Mucosa of rectum (tissue), 2 donors: ENCODE results near the gene IL23R.

Experiments used
- H3K27ac ChIP-seq, 2 donors: one replicate each; pipeline ENCODE4 v1.7.0; 2013; ENCODE audit warnings: inconsistent platforms in 2 of 2, low read depth in 2 of 2, low read length in 2 of 2
- H3K27me3 ChIP-seq, 2 donors: one replicate each; pipeline ENCODE4 v1.7.0; 2013; ENCODE audit warnings: low read length in 2 of 2; ENCODE audit not compliant: control insufficient read depth in 2 of 2, insufficient read depth in 2 of 2
- H3K36me3 ChIP-seq, 2 donors: one replicate each; pipeline ENCODE4 v1.7.0; 2013; ENCODE audit warnings: low read length in 2 of 2; ENCODE audit not compliant: control insufficient read depth in 2 of 2, insufficient read depth in 2 of 2
- H3K4me1 ChIP-seq, 2 donors: one replicate each; pipeline ENCODE4 v1.7.0; 2013; ENCODE audit warnings: low read length in 2 of 2, mild to moderate bottlenecking in 1 of 2; ENCODE audit not compliant: control insufficient read depth in 2 of 2, insufficient read depth in 2 of 2
- H3K4me3 ChIP-seq, 2 donors: one replicate each; pipeline ENCODE4 v1.7.0; 2013; ENCODE audit warnings: low read length in 2 of 2
- H3K9ac ChIP-seq, 2 donors: one replicate each; pipeline ENCODE4 v1.7.0; 2013; ENCODE audit warnings: low read length in 2 of 2, low read depth in 1 of 2, mild to moderate bottlenecking in 1 of 2
- H3K9me3 ChIP-seq, 2 donors: one replicate each; pipeline ENCODE4 v1.7.0; 2013; ENCODE audit warnings: low read length in 2 of 2; ENCODE audit not compliant: control insufficient read depth in 2 of 2
- donor health status: healthy.
- donor health status: Normal muscosa, but diverticular disease.

IL23R gene

DNA sequence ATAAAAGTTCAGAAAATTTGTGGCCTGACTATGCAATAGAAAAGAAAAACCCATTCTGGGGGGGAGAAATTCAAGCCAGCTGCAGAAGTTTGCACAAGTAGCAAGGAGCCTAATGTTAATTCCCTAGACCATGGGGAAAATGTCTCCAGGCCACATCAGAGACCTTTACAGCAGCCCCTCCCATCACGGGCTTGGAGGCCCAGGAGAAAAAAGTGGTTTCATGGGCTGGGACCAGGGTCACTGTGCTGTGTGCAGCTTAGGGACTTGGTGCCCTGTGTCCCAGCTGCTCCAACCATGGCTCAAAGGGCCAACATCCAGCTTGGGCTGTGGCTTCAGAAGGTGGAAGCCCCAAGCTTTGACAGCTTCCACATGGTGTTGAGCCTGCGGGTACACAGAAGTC lies 42.0 kb downstream of the IL23R start:
- Histone ChIP-seq H3K4me1 (no peaks in the 10 kb centered on the region), H3K27me3 (no peaks in the 10 kb centered on the region), H3K9ac (no peak overlapping the region), H3K9me3 (no peaks in the 10 kb centered on the region), H3K4me3 (no peak overlapping the region), H3K27ac (no peak overlapping the region), H3K36me3 (no peaks in the 10 kb centered on the region)

DNA sequence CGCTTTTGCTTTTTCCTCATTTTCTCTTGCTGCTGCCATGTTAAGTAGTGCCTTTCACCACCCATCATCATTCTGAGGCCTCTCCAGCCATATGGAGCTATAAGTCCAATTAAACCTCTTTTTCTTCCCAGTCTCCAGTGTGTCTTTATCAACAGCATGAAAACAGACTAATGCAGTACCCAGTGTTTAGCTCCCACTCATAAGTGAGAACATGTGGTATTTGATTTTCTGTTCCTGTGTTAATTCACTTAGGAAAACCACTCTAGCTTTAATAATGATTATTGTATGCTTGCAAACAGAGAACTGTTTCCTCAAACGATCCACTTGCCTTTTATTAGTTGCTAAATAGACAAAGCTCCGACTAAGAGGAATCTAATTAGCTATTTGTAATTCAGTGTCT lies 43.3 kb downstream of the IL23R start:
- Histone ChIP-seq H3K27ac (no peak overlapping the region), H3K9ac (no peak overlapping the region), H3K27me3 (no peaks in the 10 kb centered on the region), H3K9me3 (no peaks in the 10 kb centered on the region), H3K4me1 (no peaks in the 10 kb centered on the region), H3K4me3 (no peak overlapping the region), H3K36me3 (no peaks in the 10 kb centered on the region)

DNA sequence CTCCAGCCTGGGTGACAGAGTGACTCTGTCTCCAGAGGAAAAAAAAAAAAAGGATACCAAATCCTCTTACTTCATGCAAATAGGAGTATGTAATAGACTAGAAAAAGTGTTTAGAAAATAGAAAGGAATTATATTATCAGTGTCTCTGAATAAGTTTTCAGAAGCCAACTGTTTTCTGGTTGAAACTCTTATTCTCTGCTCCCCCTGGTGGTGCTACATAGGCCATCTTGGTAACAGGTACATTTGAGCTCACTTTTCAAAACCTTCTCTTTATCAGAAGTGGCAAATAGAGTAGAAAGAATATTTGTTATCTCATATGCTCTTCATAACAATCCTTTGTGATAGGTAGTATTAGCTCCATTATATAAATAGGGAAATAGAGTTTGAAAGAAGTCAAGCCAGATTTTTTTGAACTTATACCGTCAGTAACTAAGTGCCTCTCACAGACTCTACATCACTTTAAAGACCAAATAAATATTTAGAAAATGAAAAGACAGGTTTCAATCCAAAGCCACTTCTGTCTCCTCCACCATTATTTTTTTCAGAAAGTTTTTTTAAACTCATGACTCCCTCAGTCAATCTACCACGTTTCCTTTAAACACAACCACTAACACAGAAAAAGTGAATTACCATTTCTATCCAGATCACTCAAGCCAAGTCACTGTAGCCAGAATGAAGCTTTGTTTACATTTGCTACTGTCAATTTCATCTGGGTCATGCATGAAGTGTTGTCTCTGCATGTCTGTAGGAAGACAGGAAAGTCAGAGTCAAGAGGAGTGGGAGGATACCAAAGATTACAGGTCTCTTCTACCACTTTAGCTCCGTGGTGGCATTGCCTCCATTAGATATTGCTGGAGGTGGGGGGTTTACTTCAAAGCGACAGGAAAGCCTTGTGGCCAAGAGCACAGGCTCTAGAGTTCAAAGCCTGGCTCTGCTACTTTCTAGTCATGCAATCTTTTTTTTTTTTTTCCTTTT lies 45.6 kb downstream of the IL23R start:
- Histone ChIP-seq H3K36me3 (no peaks in the 10 kb centered on the region), H3K9me3 (no peaks in the 10 kb centered on the region), H3K27me3 (no peaks in the 10 kb centered on the region), H3K9ac (no peak overlapping the region), H3K27ac (no peak overlapping the region), H3K4me3 (no peak overlapping the region), H3K4me1 (no peaks in the 10 kb centered on the region)

DNA sequence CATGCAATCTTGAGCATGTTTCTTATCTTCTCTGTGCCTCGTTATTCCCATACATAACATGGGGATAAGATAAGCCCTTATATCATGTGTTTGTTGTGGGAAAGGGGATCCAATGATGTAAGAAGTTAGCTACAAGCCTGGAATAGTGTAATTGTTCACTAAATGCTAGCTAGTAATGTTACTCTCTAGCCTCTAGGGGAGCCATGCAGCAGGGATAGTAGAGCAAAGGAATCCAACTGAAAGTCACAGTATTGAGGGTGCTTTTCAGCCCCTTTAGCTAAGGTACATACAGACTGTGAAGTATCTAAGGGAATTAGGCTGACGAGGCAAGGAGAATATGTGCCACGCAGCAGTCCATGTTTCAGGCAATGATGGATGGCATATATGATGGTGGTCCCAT lies 46.9 kb downstream of the IL23R start:
- H3K36me3 ChIP-seq = no peaks in the 10 kb centered on the region
- no peak overlapping the region for H3K4me3 ChIP-seq
- no peaks in the 10 kb centered on the region for H3K27me3 ChIP-seq

DNA sequence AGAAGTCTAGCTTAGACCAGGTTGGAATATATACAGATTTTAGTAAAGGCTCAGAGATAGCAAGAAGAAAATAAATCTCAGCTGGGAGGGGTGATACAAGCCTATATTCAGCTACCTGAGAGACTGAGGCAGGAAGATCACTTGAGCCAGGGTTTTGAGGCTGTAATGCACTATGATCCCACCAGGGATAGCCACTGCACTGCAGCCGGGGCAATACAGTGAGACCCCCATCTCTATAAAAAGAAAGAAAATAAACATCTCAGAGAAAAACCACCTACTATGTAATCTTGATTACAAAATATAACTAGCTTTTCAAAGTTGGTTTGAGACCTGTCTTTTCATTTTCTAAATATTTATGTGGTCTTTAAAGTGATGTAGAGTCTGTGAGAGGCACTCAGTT lies 47.7 kb downstream of the IL23R start:
- no peaks in the 10 kb centered on the region for H3K27me3 ChIP-seq
- no peak overlapping the region for H3K4me3 ChIP-seq
- no peaks in the 10 kb centered on the region for H3K36me3 ChIP-seq
- no peak overlapping the region for H3K27ac ChIP-seq
- H3K4me1 ChIP-seq = no peaks in the 10 kb centered on the region
- no peaks in the 10 kb centered on the region for H3K9me3 ChIP-seq
- no peak overlapping the region for H3K9ac ChIP-seq

More for the DNA sequence above, 46.9 kb downstream of the IL23R start:
- no peaks in the 10 kb centered on the region for H3K9me3 ChIP-seq
- no peak overlapping the region for H3K9ac ChIP-seq
- no peaks in the 10 kb centered on the region for H3K4me1 ChIP-seq
- no peak overlapping the region for H3K27ac ChIP-seq

DNA sequence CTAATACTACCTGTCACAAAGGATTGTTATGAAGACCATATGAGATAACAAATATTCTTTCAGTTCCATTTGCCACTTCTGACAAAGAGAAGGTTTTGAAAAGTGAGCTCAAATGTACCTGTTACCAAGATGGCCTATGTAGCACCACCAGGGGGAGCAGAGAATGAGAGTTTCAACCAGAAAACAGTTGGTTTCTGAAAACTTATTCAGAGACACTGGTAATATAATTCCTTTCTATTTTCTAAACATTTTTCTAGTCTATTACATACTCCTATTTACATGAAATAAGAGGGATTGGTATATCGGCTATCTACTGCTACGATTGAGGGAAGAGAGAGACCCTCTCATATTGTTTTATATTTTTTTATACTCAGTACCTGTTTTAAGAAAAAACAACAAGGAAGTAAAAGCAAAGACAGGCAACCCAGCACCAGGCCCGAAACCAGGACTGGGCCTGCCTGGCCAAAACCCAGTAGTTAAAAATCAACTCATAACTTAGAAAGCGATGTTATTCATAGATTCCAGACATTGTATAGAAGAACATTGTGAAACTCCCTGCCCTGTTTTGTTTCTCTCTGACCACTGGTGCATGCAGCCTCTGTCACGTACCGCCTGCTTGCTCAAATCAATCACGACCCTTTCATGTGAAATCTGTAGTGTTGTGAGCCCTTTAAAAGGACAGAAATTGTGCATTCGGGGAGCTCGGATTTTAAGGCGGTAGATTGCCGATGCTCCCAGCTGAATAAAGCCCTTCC lies 48.3 kb downstream of the IL23R start:
- Histone ChIP-seq H3K36me3 (no peaks in the 10 kb centered on the region), H3K27ac (no peak overlapping the region), H3K4me3 (no peak overlapping the region), H3K9me3 (no peaks in the 10 kb centered on the region), H3K9ac (no peak overlapping the region), H3K4me1 (no peaks in the 10 kb centered on the region), H3K27me3 (no peaks in the 10 kb centered on the region)

DNA sequence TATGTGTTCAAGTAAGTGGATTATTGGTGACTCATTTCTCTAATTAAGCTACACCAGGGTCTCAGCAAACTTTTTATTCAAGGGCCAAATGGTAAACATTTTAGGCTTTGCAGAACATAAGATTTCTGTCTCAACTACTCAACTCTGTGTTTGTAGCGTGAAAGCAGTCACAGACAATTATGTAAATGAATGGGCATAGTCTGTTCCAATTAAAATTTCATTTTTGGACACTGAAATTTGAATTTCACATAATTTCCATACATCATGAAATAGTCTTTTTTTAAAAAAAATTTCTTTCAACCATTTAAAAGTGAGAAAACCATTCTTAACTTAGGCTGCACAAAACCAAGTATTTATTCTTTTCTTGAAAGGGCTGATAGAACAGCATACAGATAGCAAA lies 50.1 kb downstream of the IL23R start:
- H3K9me3 ChIP-seq = no peaks in the 10 kb centered on the region
- H3K27me3 ChIP-seq = no peaks in the 10 kb centered on the region
- no peaks in the 10 kb centered on the region for H3K4me1 ChIP-seq
- H3K27ac ChIP-seq = no peak overlapping the region
- H3K9ac ChIP-seq = no peak overlapping the region
- no peaks in the 10 kb centered on the region for H3K36me3 ChIP-seq
- H3K4me3 ChIP-seq = no peak overlapping the region

DNA sequence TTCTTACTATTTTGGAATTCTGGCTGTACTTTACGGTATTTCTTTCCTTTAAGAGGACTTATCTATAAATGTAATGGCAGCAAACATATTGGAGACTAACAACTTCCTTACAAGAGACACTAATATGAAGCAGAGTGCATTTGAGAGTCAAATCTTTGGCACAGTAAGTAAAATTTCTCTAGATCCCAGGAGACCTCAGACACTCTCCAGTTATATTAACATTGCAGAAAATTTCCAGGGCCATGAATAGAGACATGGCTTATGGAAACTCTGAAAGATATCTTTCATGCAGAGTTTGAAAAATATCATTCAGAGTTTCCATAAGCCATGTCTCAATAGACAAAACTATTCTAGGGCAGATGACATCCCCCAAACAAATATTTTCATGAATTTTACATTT lies 51.2 kb downstream of the IL23R start:
- Histone ChIP-seq H3K4me1 (no peaks in the 10 kb centered on the region), H3K36me3 (no peaks in the 10 kb centered on the region), H3K4me3 (no peak overlapping the region), H3K27me3 (no peaks in the 10 kb centered on the region), H3K9me3 (no peaks in the 10 kb centered on the region), H3K27ac (no peak overlapping the region), H3K9ac (no peak overlapping the region)

DNA sequence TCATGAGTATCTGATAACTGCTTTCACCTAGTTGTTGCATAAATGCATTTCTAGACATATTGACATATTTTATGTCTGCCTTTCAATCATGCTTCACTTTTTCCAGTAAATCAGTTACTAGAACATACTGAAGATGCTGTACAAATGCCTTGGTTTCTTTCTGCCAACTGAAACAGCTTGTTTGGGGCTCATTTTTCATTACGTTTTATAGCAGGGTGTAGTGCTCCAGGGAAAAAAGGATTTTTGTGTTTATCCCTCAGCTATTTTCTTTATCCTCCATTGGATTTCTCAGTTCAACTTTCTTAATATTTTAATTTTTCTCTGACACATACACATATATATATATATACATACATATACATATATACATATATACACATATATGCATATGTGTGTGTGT lies 51.7 kb downstream of the IL23R start:
- H3K27me3 ChIP-seq = no peaks in the 10 kb centered on the region
- no peaks in the 10 kb centered on the region for H3K4me1 ChIP-seq
- H3K9me3 ChIP-seq = no peaks in the 10 kb centered on the region
- no peaks in the 10 kb centered on the region for H3K36me3 ChIP-seq
- H3K27ac ChIP-seq = no peak overlapping the region
- H3K9ac ChIP-seq = no peak overlapping the region
- no peak overlapping the region for H3K4me3 ChIP-seq

DNA sequence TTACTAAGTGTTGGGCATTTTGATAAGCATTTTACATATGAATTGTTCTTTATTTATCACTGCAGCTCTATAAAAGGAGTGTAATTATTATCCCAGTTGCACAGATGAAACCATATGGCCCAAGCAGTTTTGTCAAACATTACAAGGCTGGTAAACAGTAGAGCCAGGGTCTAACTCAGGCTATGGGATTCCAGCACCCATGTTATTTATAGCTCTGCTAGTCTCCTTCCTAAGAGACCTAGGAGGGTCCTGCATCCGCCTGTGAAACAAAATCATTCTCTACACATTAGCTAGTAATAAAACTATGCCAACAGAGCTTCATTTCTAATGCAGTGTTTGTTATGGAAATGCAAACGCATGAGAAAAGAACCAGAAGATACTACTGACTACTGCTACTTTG lies 58.6 kb downstream of the IL23R start:
- Histone ChIP-seq H3K27me3 (no peaks in the 10 kb centered on the region), H3K4me3 (no peak overlapping the region)

More for the DNA sequence above, 58.6 kb downstream of the IL23R start:
- no peaks in the 10 kb centered on the region for H3K36me3 ChIP-seq
- H3K9me3 ChIP-seq = no peaks in the 10 kb centered on the region
- no peak overlapping the region for H3K27ac ChIP-seq
- H3K9ac ChIP-seq = no peak overlapping the region
- H3K4me1 ChIP-seq = no peaks in the 10 kb centered on the region
